Rectal smooth muscle tissue (tissue), 1 donor: Measurements from ENCODE around the gene SLC8B1.

Experiments used
- H3K27ac ChIP-seq: one replicate; pipeline ENCODE4 v1.7.0; 2013; ENCODE audit warnings: low read depth, low read length, inconsistent platforms
- H3K27me3 ChIP-seq: one replicate; pipeline ENCODE4 v1.7.0; 2013; ENCODE audit warnings: low read length; ENCODE audit not compliant: control insufficient read depth, insufficient read depth
- H3K36me3 ChIP-seq: one replicate; pipeline ENCODE4 v1.7.0; 2013; ENCODE audit warnings: low read length; ENCODE audit not compliant: control insufficient read depth, insufficient read depth
- H3K4me1 ChIP-seq: one replicate; pipeline ENCODE4 v1.7.0; 2013; ENCODE audit warnings: low read length; ENCODE audit not compliant: control insufficient read depth, insufficient read depth
- H3K4me3 ChIP-seq: one replicate; pipeline ENCODE4 v1.7.0; 2013; ENCODE audit warnings: low read length
- H3K9ac ChIP-seq: one replicate; pipeline ENCODE4 v1.7.0; 2013; ENCODE audit warnings: low read length

The SLC8B1 gene

GRCh38 chr12:113268136-113268535 is 66.8 kb downstream of the SLC8B1 start:
- Histone ChIP-seq H3K4me1 (no peaks in the 10 kb centered on the region), H3K36me3 (peaks cover 11% of the 10 kb centered on the region), H3K4me3 (no peak overlapping the region), H3K27ac (no peak overlapping the region), H3K27me3 (no peaks in the 10 kb centered on the region), H3K9ac (no peak overlapping the region)

GRCh38 chr12:113267621-113268020 is 67.3 kb downstream of the SLC8B1 start:
- Histone ChIP-seq H3K27ac (no peak overlapping the region), H3K4me3 (no peak overlapping the region), H3K4me1 (no peaks in the 10 kb centered on the region), H3K36me3 (peaks cover 11% of the 10 kb centered on the region), H3K27me3 (no peaks in the 10 kb centered on the region), H3K9ac (no peak overlapping the region)

GRCh38 chr12:113266106-113266895 is 68.6 kb downstream of the SLC8B1 start:
- H3K27ac ChIP-seq = no peak overlapping the region
- H3K4me1 ChIP-seq = no peaks in the 10 kb centered on the region
- H3K4me3 ChIP-seq = no peak overlapping the region
- peaks cover 11% of the 10 kb centered on the region for H3K36me3 ChIP-seq
- no peak overlapping the region for H3K9ac ChIP-seq
- H3K27me3 ChIP-seq = no peaks in the 10 kb centered on the region

- Histone ChIP-seq H3K36me3 (peaks cover 9% of the 10 kb centered on the region), H3K27ac (no peak overlapping the region)
Measured at GRCh38 chr12:113263431-113263963, 71.4 kb downstream of the SLC8B1 start.

GRCh38 chr12:113262710-113263109 is 72.2 kb downstream of the SLC8B1 start:
- Histone ChIP-seq H3K27me3 (no peaks in the 10 kb centered on the region), H3K4me3 (no peak overlapping the region), H3K9ac (no peak overlapping the region), H3K36me3 (peaks cover 2% of the 10 kb centered on the region), H3K27ac (no peak overlapping the region), H3K4me1 (peaks cover 4% of the 10 kb centered on the region)

More at GRCh38 chr12:113263431-113263963, 71.4 kb downstream of the SLC8B1 start:
- H3K4me1 ChIP-seq = peaks cover 4% of the 10 kb centered on the region
- no peak overlapping the region for H3K9ac ChIP-seq
- no peaks in the 10 kb centered on the region for H3K27me3 ChIP-seq
- no peak overlapping the region for H3K4me3 ChIP-seq

GRCh38 chr12:113261847-113262470 is 73.0 kb downstream of the SLC8B1 start:
- H3K27me3 ChIP-seq = no peaks in the 10 kb centered on the region
- H3K4me3 ChIP-seq = no peak overlapping the region
- H3K4me1 ChIP-seq = peaks cover 4% of the 10 kb centered on the region
- H3K27ac ChIP-seq = no peak overlapping the region
- no peak overlapping the region for H3K9ac ChIP-seq
- H3K36me3 ChIP-seq = no peaks in the 10 kb centered on the region

- Histone ChIP-seq H3K36me3 (no peaks in the 10 kb centered on the region), H3K27ac (peak overlapping the region; percentile 3), H3K4me3 (no peak overlapping the region), H3K9ac (no peak overlapping the region), H3K4me1 (peaks cover 4% of the 10 kb centered on the region), H3K27me3 (no peaks in the 10 kb centered on the region)
Measured at GRCh38 chr12:113260636-113261300, 74.1 kb downstream of the SLC8B1 start.

- H3K36me3 ChIP-seq = no peaks in the 10 kb centered on the region
- peaks cover 4% of the 10 kb centered on the region for H3K4me1 ChIP-seq
- H3K27ac ChIP-seq = peak overlapping the region; percentile 3
- H3K9ac ChIP-seq = no peak overlapping the region
- H3K4me3 ChIP-seq = no peak overlapping the region
- no peaks in the 10 kb centered on the region for H3K27me3 ChIP-seq
Measured at GRCh38 chr12:113260127-113260526, 74.8 kb downstream of the SLC8B1 start.

- H3K4me3 ChIP-seq = no peak overlapping the region
- no peak overlapping the region for H3K27ac ChIP-seq
- H3K9ac ChIP-seq = no peak overlapping the region
- H3K4me1 ChIP-seq = peaks cover 4% of the 10 kb centered on the region
- H3K36me3 ChIP-seq = no peaks in the 10 kb centered on the region
- no peaks in the 10 kb centered on the region for H3K27me3 ChIP-seq
Measured at GRCh38 chr12:113257564-113257963, 77.3 kb downstream of the SLC8B1 start.

- Histone ChIP-seq H3K4me1 (no peaks in the 10 kb centered on the region), H3K36me3 (peaks cover 6% of the 10 kb centered on the region), H3K27me3 (no peaks in the 10 kb centered on the region), H3K9ac (no peak overlapping the region), H3K4me3 (no peak overlapping the region), H3K27ac (no peak overlapping the region)
Measured at GRCh38 chr12:113254298-113254697, 80.6 kb downstream of the SLC8B1 start.

- Histone ChIP-seq H3K27ac (no peak overlapping the region), H3K27me3 (no peaks in the 10 kb centered on the region), H3K4me3 (no peak overlapping the region), H3K4me1 (no peaks in the 10 kb centered on the region), H3K9ac (no peak overlapping the region), H3K36me3 (peaks cover 6% of the 10 kb centered on the region)
Measured at GRCh38 chr12:113253532-113254285, 81.2 kb downstream of the SLC8B1 start.

- Histone ChIP-seq H3K27me3 (no peaks in the 10 kb centered on the region), H3K4me1 (no peaks in the 10 kb centered on the region), H3K27ac (no peak overlapping the region), H3K4me3 (no peak overlapping the region), H3K36me3 (peaks cover 9% of the 10 kb centered on the region), H3K9ac (no peak overlapping the region)
Measured at GRCh38 chr12:113252494-113252893, 82.4 kb downstream of the SLC8B1 start.
